K562 (cell line): Measurements from ENCODE around the gene NYAP1. TPM values are rescaled to one million over a fixed set of nuclear protein-coding genes. Genes with fewer than 3 reads are reported as not detected.
A peak's percentile ranks its signal among the peaks of the same experiment; 100 is the strongest.

Source experiments
- CBX8 ChIP-seq: fragments of 200-600 bp; sonication (generic); IDR thresholded peaks from 2 replicates; pipeline ENCODE4 v1.6.1; 2012; ENCODE audit warnings: borderline replicate concordance, mixed run types, low read depth, mild to moderate bottlenecking, moderate library complexity, mixed read lengths, low read length, control low read depth, inconsistent platforms; ENCODE audit not compliant: poor library complexity, severe bottlenecking; ENCODE audit errors: extremely low read depth
- CCAR2 ChIP-seq: fragments of 200-400 bp; formaldehyde crosslinking; IDR thresholded peaks from 2 replicates; pipeline ENCODE4 v1.6.1; 2017; ENCODE audit warnings: mild to moderate bottlenecking, low read depth, low read length
- CHCHD3 ChIP-seq: fragments of 250-450 bp; sonication (Bioruptor Pico); IDR thresholded peaks from 2 replicates; pipeline ENCODE4 v2.1.2; 2022; ENCODE audit warnings: mild to moderate bottlenecking
- CHD1 ChIP-seq: fragments of 200-600 bp; sonication (generic); IDR thresholded peaks from one replicate; pipeline ENCODE4 v1.6.1; 2012; ENCODE audit warnings: mild to moderate bottlenecking, moderate library complexity, low read length, inconsistent platforms
- FOXA3 ChIP-seq, 2 experiments: fragments of 450-650 bp in 1 of 2; sonication (generic) in 1 of 2; formaldehyde crosslinking; IDR thresholded peaks in 1 of 2; conservative IDR thresholded peaks in 1 of 2; 2 replicates each; pipeline versions ENCODE4 v1.4.0 to v1.8.0; 2020 to 2022; ENCODE audit warnings: mild to moderate bottlenecking in 2 of 2, missing genetic modification reagents in 1 of 2
- FOXK1 ChIP-seq: sonication (generic); formaldehyde crosslinking; IDR thresholded peaks from 2 replicates; pipeline ENCODE4 v1.8.0; 2022; ENCODE audit warnings: missing genetic modification reagents, mild to moderate bottlenecking, borderline replicate concordance
- GMEB1 ChIP-seq: fragments of 250-450 bp; sonication (Bioruptor Pico); IDR thresholded peaks from 2 replicates; pipeline ENCODE4 v1.4.0; 2020; ENCODE audit warnings: mild to moderate bottlenecking
- HDAC2 ChIP-seq: fragments of 450-650 bp; IDR thresholded peaks from 2 replicates; pipeline ENCODE4 v1.6.1; 2016; ENCODE audit warnings: mild to moderate bottlenecking
- ILF3 ChIP-seq: fragments of 450-650 bp; IDR thresholded peaks from 2 replicates; pipeline ENCODE4 v1.6.1; 2018; ENCODE audit warnings: antibody characterized with exemption, mild to moderate bottlenecking, moderate library complexity, borderline replicate concordance
- MAFF ChIP-seq: IDR thresholded peaks from 2 replicates; pipeline ENCODE4 v1.6.1; 2012; ENCODE audit warnings: low read length, improper control_type of control experiment
- MBD1 ChIP-seq: fragments of 250-450 bp; sonication (Bioruptor Pico); IDR thresholded peaks from 2 replicates; pipeline ENCODE4 v1.8.0; 2022; ENCODE audit warnings: inconsistent platforms
- NELFE ChIP-seq: IDR thresholded peaks from 2 replicates; pipeline ENCODE4 v1.6.1; 2011; ENCODE audit warnings: mild to moderate bottlenecking; ENCODE audit not compliant: insufficient read depth, insufficient read length
- PHB ChIP-seq: fragments of 250-450 bp; sonication (Bioruptor Pico); IDR thresholded peaks from 2 replicates; pipeline ENCODE4 v1.5.0; 2021
- PRPF4 ChIP-seq: fragments of 200-400 bp; formaldehyde crosslinking; IDR thresholded peaks from one replicate; pipeline ENCODE4 v1.6.1; 2017; ENCODE audit warnings: low read length, low read depth, mild to moderate bottlenecking; ENCODE audit not compliant: insufficient read depth, poor library complexity, severe bottlenecking
- PURB ChIP-seq: sonication (generic); formaldehyde crosslinking; IDR thresholded peaks from 2 replicates; pipeline ENCODE4 v1.9.0; 2021; ENCODE audit warnings: low read depth, mild to moderate bottlenecking, missing genetic modification reagents
- SETDB1 ChIP-seq: IDR thresholded peaks from one replicate; pipeline ENCODE4 v1.6.1; 2012; ENCODE audit warnings: low read length, control low read depth, inconsistent platforms
- SMAD3 ChIP-seq: fragments of 450-650 bp; formaldehyde crosslinking; conservative IDR thresholded peaks from 2 replicates; pipeline ENCODE4 v1.4.0; 2020; ENCODE audit warnings: mild to moderate bottlenecking
- SRF ChIP-seq, 2 experiments: fragments of 250-450, 450-650 bp in 1 of 2; sonication (Bioruptor Pico) in 1 of 2; sonication (generic) in 1 of 2; formaldehyde crosslinking; IDR thresholded peaks; 2 replicates each; pipeline versions ENCODE4 v1.5.0 to v1.5.1; 2020 to 2022; ENCODE audit warnings: mild to moderate bottlenecking in 1 of 2, missing genetic modification reagents in 1 of 2
- TEAD1 ChIP-seq, 2 experiments: fragments of 450-650 bp in 1 of 2; sonication (generic) in 1 of 2; formaldehyde crosslinking; IDR thresholded peaks; 2 replicates each; pipeline versions ENCODE4 v1.4.0 to v1.8.0; 2020 to 2022; ENCODE audit warnings: mild to moderate bottlenecking in 2 of 2, missing genetic modification reagents in 1 of 2
- TEAD2 ChIP-seq: fragments of 450-650 bp; IDR thresholded peaks from 2 replicates; pipeline ENCODE4 v1.6.1; 2016; ENCODE audit warnings: missing genetic modification characterization, control low read depth, missing compliant biosample characterization
- TRIM24 ChIP-seq, 2 experiments: fragments of 450-650 bp; IDR thresholded peaks; 2 replicates each; pipeline ENCODE4 v1.6.1; 2016
- XRCC3 ChIP-seq: fragments of 450-650 bp; IDR thresholded peaks from 2 replicates; pipeline ENCODE4 v1.6.1; 2017; ENCODE audit warnings: mild to moderate bottlenecking, moderate library complexity
- ZNF239 ChIP-seq: fragments of 250-450 bp; sonication (Bioruptor Pico); IDR thresholded peaks from 2 replicates; pipeline ENCODE4 v1.4.0; 2020; ENCODE audit warnings: mild to moderate bottlenecking
- ZNF512 ChIP-seq: IDR thresholded peaks from 2 replicates; pipeline ENCODE4 v1.6.1; 2016; ENCODE audit warnings: missing genetic modification characterization, missing compliant biosample characterization
- ZNF717 ChIP-seq: fragments of 250-450 bp; sonication (Bioruptor Pico); IDR thresholded peaks from 2 replicates; pipeline ENCODE4 v1.5.0; 2021
- polyA plus RNA-seq, 8 experiments: library from polyadenylated mRNA; depleted of rRNA in 4 of 8; stranded (reverse) in 5 of 8; unstranded in 3 of 8; fragments of >200 nt; fragmentation: Nextera tagmentation in 2 of 8; fragmentation: Illumina TruSeq in 1 of 8; extraction: Ambion mirVana in 2 of 8; extraction: Trizol in 1 of 8; gene quantifications; 2 replicates each; pipeline versions ENCODE4 v1.2.1 to v1.2.3, GENCODE V29; 2011 to 2014; ENCODE audit warnings: inconsistent platforms in 1 of 8, missing spikeins in 1 of 8
- total RNA-seq, 7 experiments: library from RNA; depleted of rRNA in 6 of 7; stranded (reverse); fragments of >200 nt in 6 of 7; fragmentation: Illumina TruSeq in 2 of 7; extraction: Trizol in 2 of 7; gene quantifications; 2 replicates each; pipeline versions ENCODE4 v1.2.1 to v1.2.3, GENCODE V29; 2011 to 2021; ENCODE audit warnings: low replicate concordance in 1 of 7
- TF ChIP-seq, protein P1 (sequence below): sonication (generic); formaldehyde crosslinking; IDR thresholded peaks from 2 replicates; pipeline ENCODE4 v1.8.0; 2022; ENCODE audit warnings: mild to moderate bottlenecking, missing genetic modification reagents

Gene NYAP1
- total and polyA plus RNA-seq, 9 of the 15 experiments (the other 6 are each of a cell fraction or from before 2014, with no cell fraction given) = 0.11 to 0.88 (median 0.22) TPM; not detected in 2

- TF ChIP-seq SETDB1 (no peak), PHB (CRISPR knock-in tag) (0 out of 2 replicates have a peak, but pooled peaks have one; percentile 69), HDAC2 (no peak), SMAD3 (CRISPR knock-in tag) (0 out of 2 replicates have a peak, but pooled peaks have one; percentile 57), ILF3 (no peak), TEAD1 (CRISPR knock-in tag; IDR thresholded peaks at IDR 0.05) (peak in 1 of 2 experiments; percentile 46; a peak in 1 of 4 replicates), XRCC3 (no peak), GMEB1 (CRISPR knock-in tag) (no peak), CBX8 (no peak), ZNF239 (CRISPR knock-in tag) (no peak), PURB (no peak), FOXK1 (CRISPR knock-in tag) (no peak), MAFF (no peak), TRIM24 (IDR thresholded peaks at IDR 0.05) (no peak), ZNF717 (no peak), NELFE (no peak), CHCHD3 (CRISPR knock-in tag) (no peak), ZNF512 (no peak), MBD1 (CRISPR knock-in tag) (no peak), CHD1 (no peak), FOXA3 (CRISPR knock-in tag; conservative IDR thresholded peaks at IDR 0.05 in 1 of 2, IDR thresholded peaks at IDR 0.05 in 1 of 2) (no peak; a peak in 1 of 4 replicates), CCAR2 (no peak), TEAD2 (tag) (no peak), PRPF4 (no peak), SRF (CRISPR knock-in tag; IDR thresholded peaks at IDR 0.05) (peak in 1 of 2 experiments; percentile 66; a peak in 1 of 4 replicates)
- TF ChIP-seq, protein P1, sequence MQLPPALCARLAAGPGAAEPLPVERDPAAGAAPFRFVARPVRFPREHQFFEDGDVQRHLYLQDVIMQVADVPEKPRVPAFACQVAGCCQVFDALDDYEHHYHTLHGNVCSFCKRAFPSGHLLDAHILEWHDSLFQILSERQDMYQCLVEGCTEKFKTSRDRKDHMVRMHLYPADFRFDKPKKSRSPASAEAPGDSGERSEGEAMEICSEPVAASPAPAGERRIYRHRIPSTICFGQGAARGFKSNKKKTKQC = no peak
Observed at GRCh38 chr7:100538348-100538653, 54.6 kb downstream of the NYAP1 start (continued).
